PC-3 (cell line): ENCODE data around the gene EFNB1.

ENCODE experiments used
- EZH2 ChIP-seq: fragments of 300-600 bp; sonication (generic); IDR thresholded peaks from one replicate; pipeline ENCODE4 v1.6.1; 2017; ENCODE audit warnings: antibody characterized with exemption, mild to moderate bottlenecking, low read length; ENCODE audit not compliant: unreplicated experiment
- EZH2phosphoT487 ChIP-seq: fragments of 300-600 bp; sonication (generic); IDR thresholded peaks from 2 replicates; pipeline ENCODE4 v1.6.1; 2018; ENCODE audit warnings: mild to moderate bottlenecking, antibody characterized with exemption, low read length, borderline replicate concordance
- TF ChIP-seq, protein P1 (sequence below): fragments of 300-600 bp; sonication (generic); conservative IDR thresholded peaks from 2 replicates; pipeline ENCODE4 v1.5.1; 2017; ENCODE audit warnings: antibody characterized with exemption, low read depth, mild to moderate bottlenecking, low read length

DNA sequence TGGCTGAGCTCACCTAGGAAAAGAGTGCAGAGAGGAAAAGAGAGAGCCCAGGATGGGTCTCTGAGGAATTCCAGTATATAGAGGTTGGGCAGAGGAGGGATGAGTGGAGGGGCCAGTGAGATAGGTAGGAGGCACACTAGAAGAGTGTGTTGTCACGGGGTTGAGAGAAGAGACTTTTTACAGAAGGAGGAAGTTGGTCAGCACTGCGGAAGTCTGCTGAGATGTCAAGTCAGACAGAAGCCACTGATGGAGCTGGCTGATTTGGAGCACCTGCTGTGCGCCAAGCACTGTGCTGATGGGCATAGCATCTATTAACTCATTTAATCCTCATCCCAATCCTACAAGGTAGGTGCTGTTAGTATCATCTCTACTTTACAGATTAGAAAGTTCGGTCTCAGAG, 60.4 kb downstream of the EFNB1 start:
- no peak for TF ChIP-seq EZH2
- TF ChIP-seq, protein P1, sequence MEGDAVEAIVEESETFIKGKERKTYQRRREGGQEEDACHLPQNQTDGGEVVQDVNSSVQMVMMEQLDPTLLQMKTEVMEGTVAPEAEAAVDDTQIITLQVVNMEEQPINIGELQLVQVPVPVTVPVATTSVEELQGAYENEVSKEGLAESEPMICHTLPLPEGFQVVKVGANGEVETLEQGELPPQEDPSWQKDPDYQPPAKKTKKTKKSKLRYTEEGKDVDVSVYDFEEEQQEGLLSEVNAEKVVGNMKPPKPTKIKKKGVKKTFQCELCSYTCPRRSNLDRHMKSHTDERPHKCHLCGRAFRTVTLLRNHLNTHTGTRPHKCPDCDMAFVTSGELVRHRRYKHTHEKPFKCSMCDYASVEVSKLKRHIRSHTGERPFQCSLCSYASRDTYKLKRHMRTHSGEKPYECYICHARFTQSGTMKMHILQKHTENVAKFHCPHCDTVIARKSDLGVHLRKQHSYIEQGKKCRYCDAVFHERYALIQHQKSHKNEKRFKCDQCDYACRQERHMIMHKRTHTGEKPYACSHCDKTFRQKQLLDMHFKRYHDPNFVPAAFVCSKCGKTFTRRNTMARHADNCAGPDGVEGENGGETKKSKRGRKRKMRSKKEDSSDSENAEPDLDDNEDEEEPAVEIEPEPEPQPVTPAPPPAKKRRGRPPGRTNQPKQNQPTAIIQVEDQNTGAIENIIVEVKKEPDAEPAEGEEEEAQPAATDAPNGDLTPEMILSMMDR: no peak
- no peak for TF ChIP-seq EZH2phosphoT487
